H1 (cell line): Measurements from ENCODE around the gene PDCD7. TPM values are rescaled to one million over a fixed set of nuclear protein-coding genes. Genes with fewer than 3 reads are reported as not detected.

ENCODE experiments used
- CTCF ChIA-PET: fragments of 300-600 bp; sonication (Branson Sonifier 250); formaldehyde crosslinking; loops from one replicate; lab custom pipeline; 2021; ENCODE audit not compliant: partially characterized antibody; lab: Charles Lee
- POLR2A ChIA-PET: fragments of 300-600 bp; sonication (Branson Sonifier 250); formaldehyde crosslinking; loops from one replicate; lab custom pipeline; 2021; ENCODE audit warnings: inconsistent platforms; ENCODE audit not compliant: partially characterized antibody; lab: Charles Lee
- DNase-seq, 2 experiments: peaks; one replicate each; pipeline versions ENCODE4 v3.0.0 to v3.0.0-alpha.2; 2010 to 2022; ENCODE audit warnings: low spot score in 2 of 2, low read depth in 1 of 2, mixed read lengths in 1 of 2
- FAIRE-seq: peaks from 2 replicates; lab custom pipeline; 2011; peaks lifted over from hg19 to GRCh38; lab: Jason Lieb, UNC
- H2AFZ ChIP-seq: 2 replicates; pipeline ENCODE4 v1.8.1; 2012; ENCODE audit warnings: low read length, inconsistent platforms
- H2AK5ac ChIP-seq: 2 replicates; pipeline ENCODE4 v1.6.1; 2013; ENCODE audit warnings: low read depth, low read length
- H2BK120ac ChIP-seq: replicated peaks from 2 replicates; pipeline ENCODE3; 2013; ENCODE audit warnings: low read depth, low read length, inconsistent platforms
- H2BK12ac ChIP-seq: 2 replicates; pipeline ENCODE4 v1.6.1; 2013; ENCODE audit warnings: low read depth, low read length
- H2BK15ac ChIP-seq: 2 replicates; pipeline ENCODE4 v1.6.1; 2013; ENCODE audit warnings: low read length
- H2BK20ac ChIP-seq: 2 replicates; pipeline ENCODE4 v1.6.1; 2013; ENCODE audit warnings: low read length
- H2BK5ac ChIP-seq: 2 replicates; pipeline ENCODE4 v1.6.1; 2013; ENCODE audit warnings: low read depth, low read length
- H3K14ac ChIP-seq: 2 replicates; pipeline ENCODE4 v1.6.1; 2013; ENCODE audit warnings: inconsistent platforms; ENCODE audit not compliant: insufficient read length
- H3K18ac ChIP-seq: 2 replicates; pipeline ENCODE4 v1.6.1; 2013; ENCODE audit warnings: low read length; ENCODE audit errors: extremely low read depth
- H3K23ac ChIP-seq: 2 replicates; pipeline ENCODE4 v1.6.1; 2013; ENCODE audit warnings: inconsistent platforms; ENCODE audit not compliant: insufficient read length
- H3K23me2 ChIP-seq: 2 replicates; pipeline ENCODE4 v1.6.1; 2013; ENCODE audit warnings: low read depth, low read length
- H3K27ac ChIP-seq: 2 replicates; pipeline ENCODE4 v1.6.1; 2011; ENCODE audit warnings: low read depth, low read length, inconsistent platforms
- H3K27me3 ChIP-seq, 4 experiments: replicated peaks in 1 of 4; 1 replicate in 1 of 4; 2 replicates in 3 of 4; pipeline versions ENCODE4 v1.6.1 to v1.8.1; 2011 to 2013; ENCODE audit warnings: low read length in 3 of 4, mild to moderate bottlenecking in 3 of 4, inconsistent platforms in 2 of 4, mixed read lengths in 2 of 4, moderate library complexity in 1 of 4; ENCODE audit not compliant: control insufficient read depth in 3 of 4, insufficient read depth in 3 of 4; ENCODE audit errors: extremely low read depth in 1 of 4
- H3K36me3 ChIP-seq, 4 experiments: 2 replicates each; pipeline versions ENCODE4 v1.6.1 to v1.8.1; 2011 to 2013; ENCODE audit warnings: mild to moderate bottlenecking in 4 of 4, low read length in 3 of 4, moderate library complexity in 2 of 4, control low read depth in 1 of 4, inconsistent platforms in 1 of 4; ENCODE audit not compliant: insufficient read depth in 4 of 4, control insufficient read depth in 2 of 4
- H3K4ac ChIP-seq: replicated peaks from 2 replicates; pipeline ENCODE3; 2013; ENCODE audit warnings: low read length, low read depth, mixed read lengths, inconsistent platforms; ENCODE audit not compliant: insufficient read length
- H3K4me1 ChIP-seq, 4 experiments: replicated peaks in 1 of 4; 1 replicate in 1 of 4; 2 replicates in 3 of 4; pipeline versions ENCODE4 v1.6.1 to v1.8.1; 2011 to 2013; ENCODE audit warnings: low read length in 3 of 4, inconsistent platforms in 2 of 4, mixed read lengths in 1 of 4; ENCODE audit not compliant: insufficient read depth in 4 of 4, control insufficient read depth in 3 of 4
- H3K4me2 ChIP-seq, 2 experiments: 2 replicates each; pipeline versions ENCODE4 v1.6.1 to v1.8.1; 2011 to 2013; ENCODE audit warnings: low read depth in 2 of 2, low read length in 2 of 2, control low read depth in 1 of 2, inconsistent platforms in 1 of 2, mild to moderate bottlenecking in 1 of 2; ENCODE audit not compliant: insufficient read depth in 1 of 2
- H3K4me3 ChIP-seq, 4 experiments: fragments of 200-600, 300-600 bp in 1 of 4; sonication (generic), shearing (Covaris generic), sonication (Bioruptor Twin) in 1 of 4; 2 replicates each; pipeline versions ENCODE4 v1.5.1 to v1.8.1; 2011 to 2016; ENCODE audit warnings: low read length in 4 of 4, low read depth in 3 of 4, control low read depth in 2 of 4, inconsistent platforms in 2 of 4, mild to moderate bottlenecking in 2 of 4, mixed read lengths in 1 of 4, moderate library complexity in 1 of 4; ENCODE audit not compliant: insufficient read depth in 2 of 4; ENCODE audit errors: extremely low read depth in 1 of 4
- H3K56ac ChIP-seq: replicated peaks from 2 replicates; pipeline ENCODE3; 2013; ENCODE audit warnings: low read depth, mild to moderate bottlenecking, mixed read lengths, low read length, inconsistent platforms; ENCODE audit not compliant: insufficient read length
- H3K79me1 ChIP-seq: 2 replicates; pipeline ENCODE4 v1.6.1; 2013; ENCODE audit warnings: low read depth, low read length, control low read depth
- H3K79me2 ChIP-seq, 2 experiments: 2 replicates each; pipeline versions ENCODE4 v1.6.1 to v1.8.1; 2012 to 2013; ENCODE audit warnings: low read length in 2 of 2, mild to moderate bottlenecking in 2 of 2, inconsistent platforms in 1 of 2; ENCODE audit not compliant: insufficient read depth in 2 of 2, control insufficient read depth in 1 of 2
- H3K9ac ChIP-seq, 4 experiments: replicated peaks in 1 of 4; 1 replicate in 1 of 4; 2 replicates in 3 of 4; pipeline versions ENCODE4 v1.6.1 to v1.8.1; 2011 to 2013; ENCODE audit warnings: low read depth in 3 of 4, low read length in 3 of 4, control low read depth in 2 of 4, mild to moderate bottlenecking in 2 of 4, moderate library complexity in 2 of 4, inconsistent platforms in 1 of 4; ENCODE audit errors: extremely low read depth in 1 of 4
- H3K9me3 ChIP-seq, 2 experiments: 2 replicates each; pipeline versions ENCODE4 v1.6.1 to v1.8.1; 2012 to 2013; ENCODE audit warnings: mild to moderate bottlenecking in 2 of 2, moderate library complexity in 2 of 2, control low read depth in 1 of 2, inconsistent platforms in 1 of 2, low read depth in 1 of 2, low read length in 1 of 2, mixed read lengths in 1 of 2; ENCODE audit not compliant: insufficient read depth in 2 of 2
- H4K20me1 ChIP-seq, 2 experiments: replicated peaks in 1 of 2; 2 replicates each; pipeline versions ENCODE3 to v1.8.1; 2011 to 2013; ENCODE audit warnings: inconsistent platforms in 2 of 2, low read length in 2 of 2, mild to moderate bottlenecking in 1 of 2; ENCODE audit not compliant: insufficient read depth in 2 of 2, control insufficient read depth in 1 of 2
- H4K5ac ChIP-seq: 2 replicates; pipeline ENCODE4 v1.6.1; 2013; ENCODE audit warnings: low read length, low read depth, mixed read lengths, inconsistent platforms; ENCODE audit not compliant: insufficient read length
- H4K8ac ChIP-seq: 2 replicates; pipeline ENCODE4 v1.8.0; 2013; ENCODE audit warnings: mild to moderate bottlenecking, moderate library complexity, low read length, inconsistent platforms; ENCODE audit not compliant: insufficient read depth; ENCODE audit errors: extremely low read depth
- H4K91ac ChIP-seq: replicated peaks from 2 replicates; pipeline ENCODE3; 2013; ENCODE audit warnings: low read length, mixed read lengths, inconsistent platforms; ENCODE audit not compliant: insufficient read length
- CBX5 ChIP-seq: fragments of 300-800, 300-1000 bp; sonication (generic); IDR thresholded peaks from 2 replicates; pipeline ENCODE4 v1.7.1; 2016; ENCODE audit warnings: antibody characterized with exemption, low read length, low read depth
- WGBS, 2 experiments: shearing (Covaris generic) in 1 of 2; methylation state at CpG; one replicate each; pipeline versions ENCODE4 v1.1.6 to v1.1.7; 2013 to 2015; ENCODE audit warnings: low lambda C conversion rate in 2 of 2, mixed read lengths in 2 of 2, inconsistent platforms in 1 of 2, low coverage in 1 of 2, missing lambda C conversion rate in 1 of 2; ENCODE audit not compliant: insufficient replicate concordance in 2 of 2, insufficient coverage in 1 of 2, insufficient read length in 1 of 2; ENCODE audit errors: extremely low coverage in 1 of 2, missing lambda C conversion rate in 1 of 2; 5-methylcytosine and 5-hydroxymethylcytosine counted together
- polyA plus RNA-seq, 7 experiments: library from polyadenylated mRNA; depleted of rRNA in 3 of 7; stranded (reverse) in 5 of 7; unstranded in 2 of 7; fragments of >200 nt in 5 of 7; fragments of 200-250 nt in 2 of 7; gene quantifications; 1 replicate in 5 of 7; 2 replicates in 1 of 7; 4 replicates in 1 of 7; pipeline versions ENCODE4 v1.2.1 to v1.2.3, GENCODE V29; 2011 to 2013; ENCODE audit warnings: missing spikeins in 2 of 7, mixed read lengths in 2 of 7
- total RNA-seq: library from RNA; stranded (reverse); fragmentation: NEBNext Ultra II Directional; extraction: Animal tissue kit (Norgen Biotek cat#: 25700); gene quantifications from 2 replicates; pipeline ENCODE4 v1.2.1, GENCODE V29; 2021
- TF ChIP-seq, protein P1 (sequence below): IDR thresholded peaks from 2 replicates; pipeline ENCODE4 v1.6.1; 2012; ENCODE audit warnings: inconsistent platforms

The PDCD7 gene
- total and polyA plus RNA-seq, 2 of the 8 experiments (the other 6 are each of a cell fraction or from before 2014, with no cell fraction given): 11.5 to 25.6 TPM

GRCh38 chr15:65081270-65081669 is 52.3 kb downstream of the PDCD7 start:
- peak overlapping the region; percentile 20; the same call in 1 of the 2 replicates for H3K18ac ChIP-seq
- H2BK20ac ChIP-seq: no peak overlapping the region
- no peak overlapping the region for H3K4ac ChIP-seq
- no peak overlapping the region; the same call in 1 of the 2 replicates for H2AK5ac ChIP-seq
- H3K36me3 ChIP-seq: no peaks in the 10 kb centered on the region
- H4K8ac ChIP-seq: no peak overlapping the region
- H3K4me1 ChIP-seq: peaks cover 15 to 28% (median 18%) of the 10 kb centered on the region in 4 experiments
- H3K4me2 ChIP-seq: no peak overlapping the region
- no peak overlapping the region for H2AFZ ChIP-seq
- H3K79me2 ChIP-seq: no peaks in the 10 kb centered on the region
- H3K27me3 ChIP-seq: peaks cover 0 to 9% (median 8%) of the 10 kb centered on the region in 4 experiments; a peak in 5 of 7 replicates
- TF ChIP-seq, protein P1, sequence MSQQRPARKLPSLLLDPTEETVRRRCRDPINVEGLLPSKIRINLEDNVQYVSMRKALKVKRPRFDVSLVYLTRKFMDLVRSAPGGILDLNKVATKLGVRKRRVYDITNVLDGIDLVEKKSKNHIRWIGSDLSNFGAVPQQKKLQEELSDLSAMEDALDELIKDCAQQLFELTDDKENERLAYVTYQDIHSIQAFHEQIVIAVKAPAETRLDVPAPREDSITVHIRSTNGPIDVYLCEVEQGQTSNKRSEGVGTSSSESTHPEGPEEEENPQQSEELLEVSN: 0 out of 2 replicates have a peak, but pooled peaks have one; percentile 15
- TF ChIP-seq CBX5: no peak
- TF ChIP-seq, all 59 proteins: peak for 1
- no peak overlapping the region for H3K23ac ChIP-seq
- no peak for DNase-seq
- POLR2A ChIA-PET: interaction anchor here (14.5 kb wide), 1 partner anchor 14 kb away, joined by 93 read pairs; the partner anchor contains the start of gene RASL12
- H3K23me2 ChIP-seq: no peaks in the 10 kb centered on the region; the same call in 1 of the 2 replicates
- H4K91ac ChIP-seq: no peak overlapping the region
- H3K79me1 ChIP-seq: no peaks in the 10 kb centered on the region
- H3K4me3 ChIP-seq: no peak overlapping the region
- H3K9me3 ChIP-seq: no peaks in the 10 kb centered on the region
- no peak overlapping the region for H2BK15ac ChIP-seq
- no peak overlapping the region for H3K14ac ChIP-seq
- no peak for FAIRE-seq
- CTCF ChIA-PET: interaction anchor here (0.6 to 32.9 kb wide), 6 partner anchors 14 to 177 kb away, joined by 3 to 1213 read pairs (median 24); partner anchors contain the start of genes RASL12 and SLC51B
- H4K20me1 ChIP-seq: no peaks in the 10 kb centered on the region
- H3K56ac ChIP-seq: no peak overlapping the region
- H2BK5ac ChIP-seq: no peak overlapping the region
- no peak overlapping the region for H3K27ac ChIP-seq
- H2BK120ac ChIP-seq: no peak overlapping the region
- WGBS, 2 experiments: 78% methylated on average over 6 of the region's 6 CpGs; no CpG with 5 or more reads in 1 of the 2 experiments
- H2BK12ac ChIP-seq: 0 out of 2 replicates have a peak overlapping the region, but pooled peaks have one; percentile 71
- no peak overlapping the region for H4K5ac ChIP-seq
- H3K9ac ChIP-seq: no peak overlapping the region
